Endothelial cell of umbilical vein (primary cell): ENCODE measurements around the gene CNTN1.

Experiments used
- CTCF ChIP-seq, 2 donors: IDR thresholded peaks; 1 replicate in 1 of 2; 2 replicates in 1 of 2; pipeline ENCODE4 v1.5.1; 2011; ENCODE audit warnings: low read length in 2 of 2, mild to moderate bottlenecking in 2 of 2, moderate library complexity in 2 of 2, control low read depth in 1 of 2, inconsistent platforms in 1 of 2, low read depth in 1 of 2; ENCODE audit not compliant: insufficient read depth in 1 of 2; ENCODE audit errors: extremely low read depth in 1 of 2
- EZH2 ChIP-seq: IDR thresholded peaks from 2 replicates; pipeline ENCODE4 v1.6.1; 2012; ENCODE audit warnings: borderline replicate concordance, low read depth, mild to moderate bottlenecking, moderate library complexity, low read length, inconsistent platforms; ENCODE audit not compliant: severe bottlenecking
- POLR2A ChIP-seq: IDR thresholded peaks from 2 replicates; pipeline ENCODE4 v1.6.1; 2012; ENCODE audit warnings: low read depth, mild to moderate bottlenecking, control low read depth, low read length
- POLR2AphosphoS5 ChIP-seq: IDR thresholded peaks from 2 replicates; pipeline ENCODE4 v1.6.1; 2012; ENCODE audit warnings: low read depth, mild to moderate bottlenecking, control low read depth, low read length, moderate library complexity; ENCODE audit not compliant: insufficient read depth

- TF ChIP-seq EZH2 (no peak), POLR2A (no peak), CTCF (IDR thresholded peaks at IDR 0.05; ENCODE audit: extremely low read depth in 1 of 2, insufficient read depth in 1 of 2, low read depth in 1 of 2, low read length in 2 of 2) (no peak), POLR2AphosphoS5 (no peak)
Measured at GRCh38 chr12:40738856-40739255, 46.6 kb downstream of the CNTN1 start.
